Left colon (tissue), 2 donors: ENCODE results near the gene CYTH1. TPM values are rescaled to one million over a fixed set of nuclear protein-coding genes. Genes with fewer than 3 reads are reported as not detected.

Experiments
- ATAC-seq: fragments of 200-7000 bp; cut with Tn5 transposase; one replicate; pipeline ENCODE4 v1.9.1; 2020; ENCODE audit warnings: mild to moderate bottlenecking, moderate library complexity
- DNase-seq, 2 donors: peaks; one replicate each; pipeline ENCODE4 v3.0.0-alpha.2; 2020
- intact Hi-C, 2 donors: fragments of 100-400 bp; cut with DNase I in 1 of 2; cut with micrococcal nuclease in 1 of 2; formaldehyde crosslinking; loops; one replicate each; pipeline versions ENCODE4 v1.11.2 to v1.14.0; 2022; cut with DNase I, micrococcal nuclease
- total RNA-seq, 2 donors: library from RNA; stranded (reverse); fragmentation: NEBNext Ultra II Directional; extraction: Animal tissue kit (Norgen Biotek cat#: 25700); gene quantifications; one replicate each; pipeline ENCODE4 v1.2.1, GENCODE V29; 2021
- donor health status: DM: no; HTN: no; CAD: no.
- donor health status: DM: yes; HTN: yes; CAD: no.

CYTH1 gene
- total RNA-seq, 2 donors from 2014 or later = 70.6 to 79.0 TPM

- no peak for DNase-seq
- intact Hi-C loops = no loop called here
Observed at GRCh38 chr17:78669975-78670518, 112.0 kb downstream of the CYTH1 start.

GRCh38 chr17:78669256-78669974, 112.7 kb downstream of the CYTH1 start:
- ATAC-seq (no peak), DNase-seq (no peak)
- intact Hi-C loops = no loop called here

More at GRCh38 chr17:78669975-78670518, 112.0 kb downstream of the CYTH1 start:
- no peak for ATAC-seq

- no peak for ATAC-seq
- intact Hi-C loops = no loop called here
- no peak for DNase-seq
Observed at GRCh38 chr17:78668847-78669246, 113.2 kb downstream of the CYTH1 start.

GRCh38 chr17:78667741-78668640, 114.1 kb downstream of the CYTH1 start:
- no peak for ATAC-seq
- no peak for DNase-seq
- intact Hi-C loops = no loop called here

GRCh38 chr17:78667091-78667490, 115.0 kb downstream of the CYTH1 start:
- DNase-seq = no peak
- ATAC-seq = no peak
- intact Hi-C loops = no loop called here

GRCh38 chr17:78665952-78666920, 115.8 kb downstream of the CYTH1 start:
- intact Hi-C loops = no loop called here
- DNase-seq (peak in 1 of 2 donors; percentile 35), ATAC-seq (peak; percentile 16)

- ATAC-seq = no peak
Observed at GRCh38 chr17:78665387-78665951, 116.6 kb downstream of the CYTH1 start.

GRCh38 chr17:78664476-78665386, 117.3 kb downstream of the CYTH1 start:
- intact Hi-C loops = no loop called here

More at GRCh38 chr17:78665387-78665951, 116.6 kb downstream of the CYTH1 start:
- intact Hi-C loops = no loop called here
- DNase-seq = no peak

GRCh38 chr17:78661093-78661770, 120.8 kb downstream of the CYTH1 start:
- no peak for DNase-seq
- intact Hi-C loops = no loop called here
- peak; percentile 63 for ATAC-seq

More at GRCh38 chr17:78664476-78665386, 117.3 kb downstream of the CYTH1 start:
- DNase-seq (no peak), ATAC-seq (no peak)

- intact Hi-C loops = no loop called here
- no peak for ATAC-seq
- DNase-seq = no peak
Observed at GRCh38 chr17:78659546-78659945, 122.5 kb downstream of the CYTH1 start.

- ATAC-seq = no peak
Observed at GRCh38 chr17:78658281-78658785, 123.7 kb downstream of the CYTH1 start.

GRCh38 chr17:78655251-78655940, 126.7 kb downstream of the CYTH1 start:
- ATAC-seq = no peak
- intact Hi-C loops = no loop called here

More at GRCh38 chr17:78658281-78658785, 123.7 kb downstream of the CYTH1 start:
- intact Hi-C loops = no loop called here
- no peak for DNase-seq

GRCh38 chr17:78654325-78654724, 127.7 kb downstream of the CYTH1 start:
- DNase-seq = no peak
- no peak for ATAC-seq
- intact Hi-C loops = no loop called here

More at GRCh38 chr17:78655251-78655940, 126.7 kb downstream of the CYTH1 start:
- DNase-seq = no peak

GRCh38 chr17:78653382-78653781, 128.7 kb downstream of the CYTH1 start:
- intact Hi-C loops = no loop called here
- DNase-seq (no peak), ATAC-seq (no peak)

- DNase-seq (no peak), ATAC-seq (no peak)
- intact Hi-C loops = no loop called here
Observed at GRCh38 chr17:78652913-78653312, 129.2 kb downstream of the CYTH1 start.

GRCh38 chr17:78652024-78652423, 130.0 kb downstream of the CYTH1 start:
- ATAC-seq = no peak
- intact Hi-C loops = no loop called here
- no peak for DNase-seq
